K562 (cell line): ENCODE measurements around the gene GNAL. TPM values are rescaled to one million over a fixed set of nuclear protein-coding genes. Genes with fewer than 3 reads are reported as not detected.
A peak's percentile ranks its signal among the peaks of the same experiment; 100 is the strongest.

ENCODE experiments used
- CBFA2T3 ChIP-seq: fragments of 450-650 bp; IDR thresholded peaks from 2 replicates; pipeline ENCODE4 v1.6.1; 2017
- CBX1 ChIP-seq: sonication (generic); IDR thresholded peaks from 2 replicates; pipeline ENCODE4 v1.6.1; 2016; ENCODE audit warnings: antibody characterized with exemption, low read depth, mild to moderate bottlenecking
- CCNT2 ChIP-seq: IDR thresholded peaks from 2 replicates; pipeline ENCODE4 v1.6.1; 2011; ENCODE audit warnings: borderline replicate concordance, low read depth, mild to moderate bottlenecking, moderate library complexity, mixed read lengths, low read length; ENCODE audit not compliant: insufficient read length; ENCODE audit errors: extremely low read depth
- DACH1 ChIP-seq: fragments of 450-650 bp; IDR thresholded peaks from 2 replicates; pipeline ENCODE4 v1.6.1; 2018; ENCODE audit not compliant: partially characterized antibody
- DIDO1 ChIP-seq: fragments of 450-650 bp; IDR thresholded peaks from 2 replicates; pipeline ENCODE4 v1.6.1; 2016; ENCODE audit warnings: low read depth, missing biosample characterization, missing genetic modification characterization
- FOS ChIP-seq: IDR thresholded peaks from 3 replicates; pipeline ENCODE4 v1.6.1; 2011; ENCODE audit not compliant: insufficient read length; ENCODE audit errors: extremely low read depth
- HNRNPUL1 ChIP-seq: fragments of 200-400 bp; formaldehyde crosslinking; IDR thresholded peaks from 2 replicates; pipeline ENCODE4 v1.6.1; 2017; ENCODE audit warnings: low read length
- MTA2 ChIP-seq: fragments of 450-650 bp; IDR thresholded peaks from 2 replicates; pipeline ENCODE4 v1.6.1; 2016; ENCODE audit warnings: low read depth
- NBN ChIP-seq: fragments of 450-650 bp; IDR thresholded peaks from 2 replicates; pipeline ENCODE4 v1.6.1; 2016; ENCODE audit warnings: low read depth, mild to moderate bottlenecking
- NR2C2 ChIP-seq, 2 experiments: fragments of 200-800 bp in 1 of 2; sonication (Bioruptor generic) in 1 of 2; sonication (generic) in 1 of 2; formaldehyde crosslinking in 1 of 2; IDR thresholded peaks; 2 replicates each; pipeline versions ENCODE4 v1.6.1 to v1.8.0; 2016 to 2022; ENCODE audit warnings: mild to moderate bottlenecking in 1 of 2, missing compliant biosample characterization in 1 of 2, missing genetic modification characterization in 1 of 2, missing genetic modification reagents in 1 of 2
- RCOR1 ChIP-seq, 2 experiments: IDR thresholded peaks; 2 replicates each; pipeline ENCODE4 v1.6.1; 2012; ENCODE audit warnings: low read depth in 2 of 2, low read length in 2 of 2, borderline replicate concordance in 1 of 2, improper control_type of control experiment in 1 of 2
- SAP30 ChIP-seq: fragments of 200-600 bp; sonication (generic); IDR thresholded peaks from 2 replicates; pipeline ENCODE4 v1.6.1; 2012; ENCODE audit warnings: borderline replicate concordance, low read depth, mild to moderate bottlenecking, moderate library complexity, low read length, control low read depth, inconsistent platforms; ENCODE audit not compliant: insufficient read depth, poor library complexity, severe bottlenecking
- TBL1XR1 ChIP-seq, 2 experiments: IDR thresholded peaks; 2 replicates each; pipeline ENCODE4 v1.6.1; 2012; ENCODE audit warnings: improper control_type of control experiment in 2 of 2, low read length in 2 of 2, mild to moderate bottlenecking in 1 of 2
- TRIM24 ChIP-seq, 2 experiments: fragments of 450-650 bp; IDR thresholded peaks; 2 replicates each; pipeline ENCODE4 v1.6.1; 2016
- ZNF121 ChIP-seq: sonication (generic); formaldehyde crosslinking; conservative IDR thresholded peaks from 2 replicates; pipeline ENCODE4 v1.8.0; 2022; ENCODE audit warnings: missing genetic modification reagents
- ZNF347 ChIP-seq: fragments of 450-650 bp; formaldehyde crosslinking; IDR thresholded peaks from 2 replicates; pipeline ENCODE4 v1.4.0; 2020; ENCODE audit warnings: low read depth, mild to moderate bottlenecking, moderate library complexity
- polyA plus RNA-seq, 8 experiments: library from polyadenylated mRNA; depleted of rRNA in 4 of 8; stranded (reverse) in 5 of 8; unstranded in 3 of 8; fragments of >200 nt; fragmentation: Nextera tagmentation in 2 of 8; fragmentation: Illumina TruSeq in 1 of 8; extraction: Ambion mirVana in 2 of 8; extraction: Trizol in 1 of 8; gene quantifications; 2 replicates each; pipeline versions ENCODE4 v1.2.1 to v1.2.3, GENCODE V29; 2011 to 2014; ENCODE audit warnings: inconsistent platforms in 1 of 8, missing spikeins in 1 of 8
- total RNA-seq, 7 experiments: library from RNA; depleted of rRNA in 6 of 7; stranded (reverse); fragments of >200 nt in 6 of 7; fragmentation: Illumina TruSeq in 2 of 7; extraction: Trizol in 2 of 7; gene quantifications; 2 replicates each; pipeline versions ENCODE4 v1.2.1 to v1.2.3, GENCODE V29; 2011 to 2021; ENCODE audit warnings: low replicate concordance in 1 of 7
- TF ChIP-seq, protein P1 (sequence below): fragments of 450-650 bp; IDR thresholded peaks from 2 replicates; pipeline ENCODE4 v1.7.1; 2018; ENCODE audit warnings: mild to moderate bottlenecking, low read depth; ENCODE audit not compliant: partially characterized antibody
- TF ChIP-seq, protein P2 (sequence below): fragments of 450-650 bp; IDR thresholded peaks from 2 replicates; pipeline ENCODE4 v1.6.1; 2016; ENCODE audit warnings: low read depth, mild to moderate bottlenecking, moderate library complexity
- TF ChIP-seq, protein P3 (sequence below): fragments of 450-650 bp; IDR thresholded peaks from 2 replicates; pipeline ENCODE4 v1.6.1; 2014; ENCODE audit warnings: low read depth, mild to moderate bottlenecking, moderate library complexity, borderline replicate concordance
- TF ChIP-seq, protein P4 (sequence below): fragments of 450-650 bp; IDR thresholded peaks from 2 replicates; pipeline ENCODE4 v1.6.1; 2018; ENCODE audit warnings: mild to moderate bottlenecking, low read depth; ENCODE audit not compliant: partially characterized antibody

The GNAL gene
- total and polyA plus RNA-seq, 9 of the 15 experiments (the other 6 are each of a cell fraction or from before 2014, with no cell fraction given) = under 0.01 to 0.10 (median 0.01) TPM; not detected in 5

DNA sequence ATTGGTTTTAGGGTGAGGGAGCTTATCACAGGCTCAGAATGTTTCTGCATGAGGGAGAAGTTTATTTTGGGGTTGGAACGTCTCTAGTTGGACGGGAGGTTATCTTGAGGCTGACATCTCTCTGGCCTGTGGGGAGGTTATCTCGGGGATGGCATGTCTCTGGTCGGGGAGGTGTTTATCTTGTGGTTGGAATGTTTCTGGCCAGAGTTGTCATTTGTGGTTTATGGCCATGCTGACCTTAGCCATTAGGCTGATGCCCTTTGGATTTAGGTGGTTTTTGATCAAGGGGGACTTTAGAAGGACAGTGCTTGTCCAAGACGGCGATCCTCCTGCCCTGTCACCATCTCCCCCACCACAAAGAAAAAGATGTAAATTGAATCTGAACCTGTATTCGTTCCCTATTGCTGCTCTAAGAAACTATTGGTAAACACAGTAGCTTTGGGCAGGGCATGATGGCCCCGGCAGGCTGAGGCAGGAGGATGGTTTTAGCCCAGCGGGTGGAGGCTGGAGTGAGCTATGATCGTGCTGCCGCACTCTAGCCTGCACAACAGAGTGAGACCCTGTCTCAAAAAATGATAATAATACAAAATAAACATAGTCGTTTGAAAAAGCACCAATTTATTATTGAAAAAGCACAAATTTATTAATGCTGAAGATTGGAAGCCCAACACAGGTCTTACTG, 236.9 kb downstream of the GNAL start (continued):
- TF ChIP-seq CBX1 = no peak
- TF ChIP-seq, protein P1, sequence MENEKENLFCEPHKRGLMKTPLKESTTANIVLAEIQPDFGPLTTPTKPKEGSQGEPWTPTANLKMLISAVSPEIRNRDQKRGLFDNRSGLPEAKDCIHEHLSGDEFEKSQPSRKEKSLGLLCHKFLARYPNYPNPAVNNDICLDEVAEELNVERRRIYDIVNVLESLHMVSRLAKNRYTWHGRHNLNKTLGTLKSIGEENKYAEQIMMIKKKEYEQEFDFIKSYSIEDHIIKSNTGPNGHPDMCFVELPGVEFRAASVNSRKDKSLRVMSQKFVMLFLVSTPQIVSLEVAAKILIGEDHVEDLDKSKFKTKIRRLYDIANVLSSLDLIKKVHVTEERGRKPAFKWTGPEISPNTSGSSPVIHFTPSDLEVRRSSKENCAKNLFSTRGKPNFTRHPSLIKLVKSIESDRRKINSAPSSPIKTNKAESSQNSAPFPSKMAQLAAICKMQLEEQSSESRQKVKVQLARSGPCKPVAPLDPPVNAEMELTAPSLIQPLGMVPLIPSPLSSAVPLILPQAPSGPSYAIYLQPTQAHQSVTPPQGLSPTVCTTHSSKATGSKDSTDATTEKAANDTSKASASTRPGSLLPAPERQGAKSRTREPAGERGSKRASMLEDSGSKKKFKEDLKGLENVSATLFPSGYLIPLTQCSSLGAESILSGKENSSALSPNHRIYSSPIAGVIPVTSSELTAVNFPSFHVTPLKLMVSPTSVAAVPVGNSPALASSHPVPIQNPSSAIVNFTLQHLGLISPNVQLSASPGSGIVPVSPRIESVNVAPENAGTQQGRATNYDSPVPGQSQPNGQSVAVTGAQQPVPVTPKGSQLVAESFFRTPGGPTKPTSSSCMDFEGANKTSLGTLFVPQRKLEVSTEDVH = no peak
- TF ChIP-seq DIDO1 (tag) = no peak
- TF ChIP-seq ZNF121 = no peak
- peak; percentile 95 for TF ChIP-seq MTA2
- peak; percentile 75 to 98; a peak in 2 of 4 replicates for TF ChIP-seq TBL1XR1 (IDR thresholded peaks at IDR 0.05; ENCODE audit: low read length in 2 of 2)
- TF ChIP-seq CBFA2T3 = peak; percentile 97
- peak; percentile 93 for TF ChIP-seq NBN
- TF ChIP-seq SAP30 = no peak
- peak; percentile 63 for TF ChIP-seq DACH1
- TF ChIP-seq ZNF347 = no peak
- TF ChIP-seq, protein P2, sequence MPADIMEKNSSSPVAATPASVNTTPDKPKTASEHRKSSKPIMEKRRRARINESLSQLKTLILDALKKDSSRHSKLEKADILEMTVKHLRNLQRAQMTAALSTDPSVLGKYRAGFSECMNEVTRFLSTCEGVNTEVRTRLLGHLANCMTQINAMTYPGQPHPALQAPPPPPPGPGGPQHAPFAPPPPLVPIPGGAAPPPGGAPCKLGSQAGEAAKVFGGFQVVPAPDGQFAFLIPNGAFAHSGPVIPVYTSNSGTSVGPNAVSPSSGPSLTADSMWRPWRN = peak; percentile 100
- peak; percentile 83 for TF ChIP-seq CCNT2
- peak; percentile 85 to 90 for TF ChIP-seq TRIM24 (IDR thresholded peaks at IDR 0.05)
- TF ChIP-seq, protein P3, sequence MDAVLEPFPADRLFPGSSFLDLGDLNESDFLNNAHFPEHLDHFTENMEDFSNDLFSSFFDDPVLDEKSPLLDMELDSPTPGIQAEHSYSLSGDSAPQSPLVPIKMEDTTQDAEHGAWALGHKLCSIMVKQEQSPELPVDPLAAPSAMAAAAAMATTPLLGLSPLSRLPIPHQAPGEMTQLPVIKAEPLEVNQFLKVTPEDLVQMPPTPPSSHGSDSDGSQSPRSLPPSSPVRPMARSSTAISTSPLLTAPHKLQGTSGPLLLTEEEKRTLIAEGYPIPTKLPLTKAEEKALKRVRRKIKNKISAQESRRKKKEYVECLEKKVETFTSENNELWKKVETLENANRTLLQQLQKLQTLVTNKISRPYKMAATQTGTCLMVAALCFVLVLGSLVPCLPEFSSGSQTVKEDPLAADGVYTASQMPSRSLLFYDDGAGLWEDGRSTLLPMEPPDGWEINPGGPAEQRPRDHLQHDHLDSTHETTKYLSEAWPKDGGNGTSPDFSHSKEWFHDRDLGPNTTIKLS = no peak
- no peak for TF ChIP-seq FOS
- TF ChIP-seq RCOR1 (IDR thresholded peaks at IDR 0.05; ENCODE audit: borderline replicate concordance in 1 of 2, low read depth in 2 of 2, low read length in 2 of 2) = peak; percentile 69 to 99
- TF ChIP-seq, protein P4, sequence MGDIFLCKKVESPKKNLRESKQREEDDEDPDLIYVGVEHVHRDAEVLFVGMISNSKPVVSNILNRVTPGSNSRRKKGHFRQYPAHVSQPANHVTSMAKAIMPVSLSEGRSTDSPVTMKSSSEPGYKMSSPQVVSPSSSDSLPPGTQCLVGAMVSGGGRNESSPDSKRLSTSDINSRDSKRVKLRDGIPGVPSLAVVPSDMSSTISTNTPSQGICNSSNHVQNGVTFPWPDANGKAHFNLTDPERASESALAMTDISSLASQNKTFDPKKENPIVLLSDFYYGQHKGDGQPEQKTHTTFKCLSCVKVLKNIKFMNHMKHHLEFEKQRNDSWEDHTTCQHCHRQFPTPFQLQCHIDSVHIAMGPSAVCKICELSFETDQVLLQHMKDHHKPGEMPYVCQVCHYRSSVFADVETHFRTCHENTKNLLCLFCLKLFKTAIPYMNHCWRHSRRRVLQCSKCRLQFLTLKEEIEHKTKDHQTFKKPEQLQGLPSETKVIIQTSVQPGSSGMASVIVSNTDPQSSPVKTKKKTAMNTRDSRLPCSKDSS = no peak
- no peak for TF ChIP-seq HNRNPUL1
- TF ChIP-seq NR2C2 (CRISPR knock-in tag; IDR thresholded peaks at IDR 0.05) = 0 out of 2 replicates have a peak, but pooled peaks have one; percentile 19
- peak; percentile 69 for TF ChIP-seq NR2C2 (tag; IDR thresholded peaks at IDR 0.05)
